Heart left ventricle (tissue), 13 donors: Measurements from ENCODE around the gene QSOX2.

Experiments
- POLR2A ChIP-seq, 2 donors: fragments of 450-650 bp; IDR thresholded peaks; one replicate each; pipeline ENCODE4 v1.6.1; 2017; ENCODE audit warnings: antibody characterized with exemption in 2 of 2, mild to moderate bottlenecking in 2 of 2, moderate library complexity in 2 of 2
- TF ChIP-seq, protein P1 (sequence below), 12 donors: fragments of 200-600 bp; sonication (generic) in 4 of 12; IDR thresholded peaks; one replicate each; pipeline versions ENCODE4 v1.5.0 to v1.8.0; 2018 to 2022; ENCODE audit warnings: antibody characterized with exemption in 12 of 12, mild to moderate bottlenecking in 5 of 12
- donor health status: ischemic (EF 13 %, LVEDD 7.1; RV severe dilation, severe dysfunction).
- donor health status: DM: no; HTN: yes; CAD: no.
- donor health status: DM: no; HTN: no; CAD: no.
- donor health status: ischemic (EF 25% LVEDD 6.9; RV normal size, moderate dysfunction).
- donor health status: ischemic (EF 25% LVEDD 5.7; RV mildly dilated, moderate dysfunction).
- donor health status: ischemic (EF 35%, LVEDD 5.7; RV mildly dilated, moderate dysfunction).
- donor health status: nonischemic (EF 11% LVEDD 7.7; RV severe dilation, severe dysfunction).
- donor health status: DM: yes; HTN: yes; CAD: no.
- donor health status: PGD.
- donor health status: ischemic (EF 29% LVEDD 5.4; RV normal size, mild dysfunction).
- donor health status: nonischemic (EF 23%, LVEDD 6.1; RV moderate dilation, normal function).

DNA sequence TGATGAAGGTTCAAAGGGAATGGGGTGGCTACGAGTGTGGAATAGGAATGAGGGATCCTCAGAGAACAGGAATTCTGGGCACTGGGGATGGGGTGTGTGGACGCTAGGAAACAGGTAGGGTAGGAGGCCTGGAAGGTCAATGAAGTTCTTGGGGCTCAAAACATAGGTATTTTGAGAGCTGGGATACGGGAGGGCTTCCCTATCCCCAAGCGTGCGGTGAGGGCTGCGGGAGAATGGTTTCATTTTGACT lies 718 bp downstream of the QSOX2 start:
- TF ChIP-seq, protein P1, sequence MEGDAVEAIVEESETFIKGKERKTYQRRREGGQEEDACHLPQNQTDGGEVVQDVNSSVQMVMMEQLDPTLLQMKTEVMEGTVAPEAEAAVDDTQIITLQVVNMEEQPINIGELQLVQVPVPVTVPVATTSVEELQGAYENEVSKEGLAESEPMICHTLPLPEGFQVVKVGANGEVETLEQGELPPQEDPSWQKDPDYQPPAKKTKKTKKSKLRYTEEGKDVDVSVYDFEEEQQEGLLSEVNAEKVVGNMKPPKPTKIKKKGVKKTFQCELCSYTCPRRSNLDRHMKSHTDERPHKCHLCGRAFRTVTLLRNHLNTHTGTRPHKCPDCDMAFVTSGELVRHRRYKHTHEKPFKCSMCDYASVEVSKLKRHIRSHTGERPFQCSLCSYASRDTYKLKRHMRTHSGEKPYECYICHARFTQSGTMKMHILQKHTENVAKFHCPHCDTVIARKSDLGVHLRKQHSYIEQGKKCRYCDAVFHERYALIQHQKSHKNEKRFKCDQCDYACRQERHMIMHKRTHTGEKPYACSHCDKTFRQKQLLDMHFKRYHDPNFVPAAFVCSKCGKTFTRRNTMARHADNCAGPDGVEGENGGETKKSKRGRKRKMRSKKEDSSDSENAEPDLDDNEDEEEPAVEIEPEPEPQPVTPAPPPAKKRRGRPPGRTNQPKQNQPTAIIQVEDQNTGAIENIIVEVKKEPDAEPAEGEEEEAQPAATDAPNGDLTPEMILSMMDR (IDR thresholded peaks at IDR 0.05): no peak
- TF ChIP-seq POLR2A (IDR thresholded peaks at IDR 0.05): no peak
